ENCODE measurements around the gene MRO. TPM values are rescaled to one million over a fixed set of nuclear protein-coding genes. Genes with fewer than 3 reads are reported as not detected.

Gene MRO
- total and polyA plus RNA-seq, 2 of the 8 experiments (the other 6 are each of a cell fraction or from before 2014, with no cell fraction given): 0.65 to 1.0 TPM

GRCh38 chr18:50757358-50757757 lies 62.5 kb downstream of the MRO start (continued):
- TF ChIP-seq CHD7 (IDR thresholded peaks at IDR 0.05; ENCODE audit: insufficient replicate concordance, low read length): no peak
- no peak for TF ChIP-seq HDAC6 (IDR thresholded peaks at IDR 0.05; ENCODE audit: low read depth, low read length)
- TF ChIP-seq CREB1 (IDR thresholded peaks at IDR 0.05): no peak
- TF ChIP-seq TCF12 (IDR thresholded peaks at IDR 0.05; ENCODE audit: low read depth, low read length): no peak
